Jurkat, Clone E6-1 (cell line): ENCODE measurements around the gene MANSC1.
"Not testable (repeated sequence)": the region's sequence is repeated elsewhere in the genome, so short reads cannot be mapped to it uniquely, and the experiment has no call there.

ENCODE experiments used
- DNase-seq: peaks from one replicate; pipeline ENCODE4 v3.0.0-alpha.2; 2011; ENCODE audit warnings: low read depth, low spot score
- H3K4me3 ChIP-seq: 2 replicates; pipeline ENCODE4 v1.5.1; 2011; ENCODE audit warnings: mild to moderate bottlenecking, low read length, control low read depth, moderate library complexity

MANSC1 gene

GRCh38 chr12:12333407-12334366 is 16.4 kb downstream of the MANSC1 start:
- no peak for DNase-seq
- no peak overlapping the region for H3K4me3 ChIP-seq

DNA sequence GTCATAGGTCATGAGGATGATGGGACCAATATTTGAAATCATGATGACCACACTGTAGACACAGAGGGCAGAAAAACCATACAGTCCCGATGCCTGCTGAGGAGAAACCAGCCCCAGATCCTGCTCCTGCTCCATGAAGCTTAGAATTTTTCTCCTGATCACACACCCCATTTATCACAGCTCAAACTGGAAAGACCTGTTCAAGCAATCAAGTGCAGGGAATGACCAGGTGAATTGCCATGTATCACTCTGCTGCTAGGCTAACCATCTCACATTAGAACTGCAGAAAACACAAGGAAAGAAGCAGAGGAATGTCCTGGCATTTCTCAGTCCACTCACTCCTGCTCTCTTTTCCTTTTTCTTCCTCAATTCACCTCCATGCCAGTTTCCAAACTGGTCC is 18.1 kb downstream of the MANSC1 start:
- no peak for DNase-seq
- no peak overlapping the region for H3K4me3 ChIP-seq

DNA sequence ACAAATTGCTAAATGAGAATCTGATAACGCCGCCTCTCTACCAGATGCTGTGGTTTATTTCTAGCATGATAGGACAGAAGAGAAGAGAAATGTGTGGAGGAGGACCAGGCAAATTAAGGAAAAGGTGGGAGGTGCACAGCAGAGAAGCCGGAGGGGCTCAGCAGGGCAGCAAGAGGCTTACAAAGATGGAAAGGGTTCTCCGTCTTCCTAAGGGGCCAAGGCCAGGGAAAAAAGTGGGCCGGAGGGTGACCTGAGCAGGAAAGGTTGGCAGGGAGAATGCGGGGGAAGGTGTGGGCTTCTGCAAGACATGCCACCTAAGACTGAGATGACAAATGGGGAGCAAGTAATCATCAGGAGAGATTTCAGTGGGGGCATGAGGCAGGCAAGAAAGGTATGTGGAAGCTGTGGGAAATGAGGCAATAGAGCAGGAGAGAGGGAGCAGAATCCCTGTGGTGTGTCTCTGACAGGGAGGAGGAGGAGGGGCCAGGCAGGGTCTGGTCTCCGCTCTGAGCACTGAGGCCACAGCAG is 18.7 kb downstream of the MANSC1 start:
- no peak overlapping the region for H3K4me3 ChIP-seq
- DNase-seq, result no peak

- no peak overlapping the region for H3K4me3 ChIP-seq
- peak; percentile 83 for DNase-seq
Observed at GRCh38 chr12:12327802-12328201, 22.2 kb downstream of the MANSC1 start.

DNA sequence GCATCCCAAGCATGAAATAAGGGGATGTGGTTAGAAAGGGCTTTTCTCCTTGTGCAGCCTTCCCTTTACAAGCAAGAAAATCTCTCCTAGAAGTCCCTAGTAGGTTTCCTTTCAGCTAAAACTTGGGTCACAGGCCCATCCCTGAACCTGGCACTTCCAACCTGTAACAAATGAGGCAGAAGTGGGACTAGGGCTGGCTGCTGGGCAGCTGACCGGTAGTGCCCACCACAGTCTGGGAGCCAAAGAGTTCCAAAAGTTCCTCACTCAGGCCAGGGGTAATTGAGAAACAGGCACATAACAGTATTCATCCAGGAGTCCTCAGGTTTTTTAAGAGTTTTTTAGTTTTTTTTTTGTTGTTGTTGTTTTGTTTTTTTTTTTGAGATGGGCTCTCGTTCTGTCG is 23.8 kb downstream of the MANSC1 start:
- H3K4me3 ChIP-seq, result no peak overlapping the region

DNA sequence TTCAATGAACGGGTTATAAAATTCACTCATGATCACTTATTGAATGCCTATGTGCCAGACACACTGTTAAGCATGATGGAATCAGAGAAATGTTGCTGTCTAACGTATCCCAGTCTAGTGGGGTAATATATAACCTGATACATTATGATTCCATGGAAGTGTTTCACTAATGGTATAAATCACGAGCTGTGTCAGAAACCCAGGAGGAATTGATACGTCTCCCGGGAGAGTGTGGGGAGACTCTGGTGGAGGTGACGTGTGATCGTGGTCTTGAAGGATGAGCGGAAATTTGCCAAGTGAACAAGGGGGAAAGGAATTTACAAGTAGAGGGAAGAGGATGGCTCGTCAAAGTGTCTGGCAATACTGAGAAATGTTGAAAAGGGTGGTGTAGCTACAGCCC is 26.5 kb downstream of the MANSC1 start:
- H3K4me3 ChIP-seq, result no peak overlapping the region
- no peak for DNase-seq

More for the DNA sequence above, 23.8 kb downstream of the MANSC1 start:
- DNase-seq, result no peak

GRCh38 chr12:12323118-12323517 is 26.9 kb downstream of the MANSC1 start:
- no peak for DNase-seq
- H3K4me3 ChIP-seq, result no peak overlapping the region

GRCh38 chr12:12319451-12320183 is 30.4 kb downstream of the MANSC1 start:
- H3K4me3 ChIP-seq, result no peak overlapping the region
- DNase-seq, result no peak

GRCh38 chr12:12315838-12316237 is 34.2 kb downstream of the MANSC1 start:
- DNase-seq, result no peak
- H3K4me3 ChIP-seq, result no peak overlapping the region

- not testable (repeated sequence) for H3K4me3 ChIP-seq, DNase-seq
Observed at GRCh38 chr12:12310695-12311094, 39.3 kb downstream of the MANSC1 start.

DNA sequence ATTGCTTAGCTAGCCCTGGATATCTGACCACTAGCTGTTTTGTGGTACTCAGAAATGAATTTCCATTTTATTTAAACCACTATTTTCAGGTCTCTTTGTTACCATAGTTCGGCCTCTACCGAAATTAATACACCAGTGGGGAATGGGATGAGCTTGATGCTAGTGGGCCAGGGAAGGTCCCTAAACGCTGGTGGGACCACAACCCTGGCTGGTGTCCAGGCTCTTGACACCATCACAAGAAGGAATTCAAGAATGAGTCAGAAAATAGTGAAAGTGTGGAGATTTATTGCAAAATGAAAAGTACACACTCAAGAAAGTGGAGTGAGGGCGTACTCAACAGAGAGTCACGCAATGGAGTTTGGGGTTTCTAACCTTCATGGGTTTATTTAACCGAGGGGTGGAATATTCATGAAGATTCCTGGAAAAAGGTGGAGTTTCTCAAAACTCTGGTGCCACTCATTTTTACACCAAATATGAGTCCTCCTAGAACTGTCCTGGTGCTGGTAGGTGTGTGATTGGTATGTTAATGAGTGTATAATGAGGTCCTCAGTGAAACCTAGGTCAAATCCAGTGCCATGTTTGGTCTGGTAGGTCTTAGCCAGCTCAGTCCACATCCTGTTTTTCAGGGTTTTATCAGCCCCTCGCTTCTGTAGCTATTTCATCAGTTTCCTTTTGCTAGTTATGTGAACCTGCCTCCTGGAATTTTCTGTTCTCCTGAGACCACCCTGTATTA is 44.3 kb downstream of the MANSC1 start:
- no peak for DNase-seq
- H3K4me3 ChIP-seq, result no peak overlapping the region

GRCh38 chr12:12302976-12303375 is 47.1 kb downstream of the MANSC1 start:
- DNase-seq, result no peak
- no peak overlapping the region for H3K4me3 ChIP-seq

DNA sequence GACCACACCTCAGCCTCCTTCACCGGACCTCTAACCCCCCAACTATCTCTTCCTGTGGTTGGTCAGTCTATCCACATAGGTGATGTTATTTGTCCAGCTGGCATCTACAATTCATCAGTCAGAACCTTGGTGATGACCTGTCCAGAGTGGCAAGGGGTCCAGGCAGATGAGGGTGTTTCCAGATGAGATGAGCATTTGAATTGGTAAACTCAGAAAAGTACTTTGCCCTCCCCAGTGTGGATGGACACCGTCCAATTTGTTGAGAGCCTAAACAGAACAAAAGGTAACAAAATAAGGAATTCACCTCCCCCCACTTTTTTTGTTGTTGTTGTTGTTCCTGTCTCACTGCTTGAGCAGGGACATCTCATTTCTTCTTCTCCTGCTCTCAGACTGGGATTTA is 48.9 kb downstream of the MANSC1 start:
- DNase-seq, result no peak
- no peak overlapping the region for H3K4me3 ChIP-seq

DNA sequence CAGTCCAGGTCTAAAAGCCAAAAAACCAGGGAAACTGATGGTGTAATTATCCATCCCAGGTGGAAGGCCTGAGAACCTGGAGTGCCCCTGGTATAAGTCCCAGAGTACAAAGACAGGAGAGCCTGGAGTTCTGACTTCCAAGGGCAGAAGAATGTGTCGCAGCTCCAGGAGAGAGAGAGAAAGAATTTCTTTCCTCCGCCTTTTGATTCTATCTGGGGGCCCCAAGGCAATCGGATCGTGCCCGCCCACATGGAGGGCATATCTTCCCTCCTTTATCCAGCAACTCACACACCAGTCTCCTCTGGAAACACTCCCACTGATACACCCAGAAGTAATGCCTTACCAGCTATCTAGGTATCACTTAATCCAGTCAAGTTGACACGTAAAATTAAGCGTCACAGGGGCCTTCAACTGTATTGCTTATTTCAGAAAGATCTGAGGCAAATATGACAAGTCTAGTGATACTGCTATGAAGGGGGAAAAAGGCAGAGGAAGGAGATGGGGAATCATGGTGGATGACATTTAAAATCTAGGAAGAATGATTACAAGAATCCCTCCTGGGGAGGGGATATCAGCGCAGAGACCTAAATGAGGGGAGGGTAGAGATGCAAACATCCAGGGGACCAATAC is 52.7 kb downstream of the MANSC1 start:
- no peak for DNase-seq
- no peak overlapping the region for H3K4me3 ChIP-seq

GRCh38 chr12:12294215-12295005 is 55.6 kb downstream of the MANSC1 start:
- DNase-seq, result no peak
- H3K4me3 ChIP-seq, result no peak overlapping the region

GRCh38 chr12:12290206-12290605 is 59.8 kb downstream of the MANSC1 start:
- DNase-seq, result no peak
- H3K4me3 ChIP-seq, result no peak overlapping the region

- no peak for DNase-seq
- H3K4me3 ChIP-seq, result no peak overlapping the region
Observed at GRCh38 chr12:12286441-12286840, 63.6 kb downstream of the MANSC1 start.

DNA sequence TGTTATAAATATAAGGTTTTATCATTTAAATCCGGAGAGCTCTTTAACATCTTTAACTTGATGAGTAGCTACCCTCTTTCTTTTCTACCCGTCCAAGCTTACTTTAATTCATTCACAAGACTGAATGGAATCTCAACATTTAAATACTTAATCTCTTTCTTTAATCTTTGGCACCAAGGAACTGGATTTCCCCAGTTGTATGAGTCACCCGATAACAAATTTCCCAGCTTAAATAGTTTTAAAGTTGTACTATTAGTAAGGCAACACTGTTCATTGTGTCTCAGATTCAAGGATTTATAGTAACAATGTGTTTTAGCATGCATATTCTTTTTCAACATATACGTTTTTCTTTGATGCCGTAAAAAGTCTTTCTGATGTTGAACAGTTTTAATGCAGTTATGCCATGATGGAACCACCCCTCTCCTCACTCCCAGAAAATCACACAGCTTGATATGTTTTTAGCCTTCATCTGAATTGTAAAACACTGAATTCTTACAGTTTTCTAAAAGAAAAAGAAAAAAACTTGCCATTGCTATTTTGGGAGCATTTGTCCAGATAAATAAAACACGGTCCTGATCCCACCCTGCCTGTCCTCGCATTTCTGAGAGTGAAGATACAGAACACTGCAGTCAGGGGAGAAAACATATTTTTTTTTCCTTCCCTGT is 67.1 kb downstream of the MANSC1 start:
- no peak for DNase-seq
- H3K4me3 ChIP-seq, result no peak overlapping the region
